K562 (cell line): ENCODE measurements around the gene SLTM. TPM values are rescaled to one million over a fixed set of nuclear protein-coding genes. Genes with fewer than 3 reads are reported as not detected.

ENCODE experiments used
- LCOR ChIP-seq: sonication (generic); formaldehyde crosslinking; IDR thresholded peaks from 2 replicates; pipeline ENCODE4 v1.8.0; 2022; ENCODE audit warnings: mild to moderate bottlenecking, missing genetic modification reagents
- NCOA1 ChIP-seq: fragments of 450-650 bp; IDR thresholded peaks from 2 replicates; pipeline ENCODE4 v1.6.1; 2016; ENCODE audit warnings: low read depth
- NUFIP1 ChIP-seq: fragments of 450-650 bp; IDR thresholded peaks from 2 replicates; pipeline ENCODE4 v1.6.1; 2018; ENCODE audit not compliant: partially characterized antibody
- OTX1 ChIP-seq: fragments of 450-650 bp; formaldehyde crosslinking; IDR thresholded peaks from 2 replicates; pipeline ENCODE4 v1.4.0; 2022; ENCODE audit warnings: mild to moderate bottlenecking
- PCBP1 ChIP-seq: fragments of 200-400 bp; formaldehyde crosslinking; IDR thresholded peaks from 2 replicates; pipeline ENCODE4 v1.6.1; 2018; ENCODE audit warnings: mild to moderate bottlenecking, low read depth, low read length; ENCODE audit not compliant: poor library complexity, severe bottlenecking
- RUNX1 ChIP-seq: sonication (generic); IDR thresholded peaks from 2 replicates; pipeline ENCODE4 v1.6.1; 2016; ENCODE audit warnings: antibody characterized with exemption, low read depth
- SMAD2 ChIP-seq: fragments of 150-350 bp; IDR thresholded peaks from 2 replicates; pipeline ENCODE4 v1.6.1; 2014; ENCODE audit warnings: low read depth, mild to moderate bottlenecking, low read length
- SMARCA4 ChIP-seq: fragments of 450-650 bp; IDR thresholded peaks from 2 replicates; pipeline ENCODE4 v1.6.1; 2016
- ZC3H8 ChIP-seq: fragments of 450-650 bp; IDR thresholded peaks from 2 replicates; pipeline ENCODE4 v1.6.1; 2017
- ZNF133 ChIP-seq: fragments of 250-450 bp; sonication (Bioruptor Pico); IDR thresholded peaks from 2 replicates; pipeline ENCODE4 v1.4.0; 2020; ENCODE audit warnings: mild to moderate bottlenecking
- polyA plus RNA-seq, 8 experiments: library from polyadenylated mRNA; depleted of rRNA in 4 of 8; stranded (reverse) in 5 of 8; unstranded in 3 of 8; fragments of >200 nt; fragmentation: Nextera tagmentation in 2 of 8; fragmentation: Illumina TruSeq in 1 of 8; extraction: Ambion mirVana in 2 of 8; extraction: Trizol in 1 of 8; gene quantifications; 2 replicates each; pipeline versions ENCODE4 v1.2.1 to v1.2.3, GENCODE V29; 2011 to 2014; ENCODE audit warnings: inconsistent platforms in 1 of 8, missing spikeins in 1 of 8
- total RNA-seq, 7 experiments: library from RNA; depleted of rRNA in 6 of 7; stranded (reverse); fragments of >200 nt in 6 of 7; fragmentation: Illumina TruSeq in 2 of 7; extraction: Trizol in 2 of 7; gene quantifications; 2 replicates each; pipeline versions ENCODE4 v1.2.1 to v1.2.3, GENCODE V29; 2011 to 2021; ENCODE audit warnings: low replicate concordance in 1 of 7
- TF ChIP-seq, protein P1 (sequence below): sonication (generic); formaldehyde crosslinking; IDR thresholded peaks from 2 replicates; pipeline ENCODE4 v1.8.0; 2023; ENCODE audit warnings: mild to moderate bottlenecking, missing genetic modification reagents
- TF ChIP-seq, protein P2 (sequence below), 2 experiments: fragments of 450-650 bp; IDR thresholded peaks; 2 replicates each; pipeline ENCODE4 v1.6.1; 2016; ENCODE audit warnings: mild to moderate bottlenecking in 2 of 2, borderline replicate concordance in 1 of 2, low read depth in 1 of 2, moderate library complexity in 1 of 2
- TF ChIP-seq, protein P3 (sequence below), 2 experiments: fragments of 200-800 bp in 1 of 2; sonication (Bioruptor generic) in 1 of 2; sonication (generic) in 1 of 2; formaldehyde crosslinking in 1 of 2; IDR thresholded peaks in 1 of 2; conservative IDR thresholded peaks in 1 of 2; 2 replicates each; pipeline versions ENCODE4 v1.5.0 to v1.6.1; 2016 to 2020; ENCODE audit warnings: missing compliant biosample characterization in 1 of 2, missing genetic modification characterization in 1 of 2, missing genetic modification reagents in 1 of 2

Gene SLTM
- total and polyA plus RNA-seq, 9 of the 15 experiments (the other 6 are each of a cell fraction or from before 2014, with no cell fraction given), result 39.5 to 163 (median 102) TPM

DNA sequence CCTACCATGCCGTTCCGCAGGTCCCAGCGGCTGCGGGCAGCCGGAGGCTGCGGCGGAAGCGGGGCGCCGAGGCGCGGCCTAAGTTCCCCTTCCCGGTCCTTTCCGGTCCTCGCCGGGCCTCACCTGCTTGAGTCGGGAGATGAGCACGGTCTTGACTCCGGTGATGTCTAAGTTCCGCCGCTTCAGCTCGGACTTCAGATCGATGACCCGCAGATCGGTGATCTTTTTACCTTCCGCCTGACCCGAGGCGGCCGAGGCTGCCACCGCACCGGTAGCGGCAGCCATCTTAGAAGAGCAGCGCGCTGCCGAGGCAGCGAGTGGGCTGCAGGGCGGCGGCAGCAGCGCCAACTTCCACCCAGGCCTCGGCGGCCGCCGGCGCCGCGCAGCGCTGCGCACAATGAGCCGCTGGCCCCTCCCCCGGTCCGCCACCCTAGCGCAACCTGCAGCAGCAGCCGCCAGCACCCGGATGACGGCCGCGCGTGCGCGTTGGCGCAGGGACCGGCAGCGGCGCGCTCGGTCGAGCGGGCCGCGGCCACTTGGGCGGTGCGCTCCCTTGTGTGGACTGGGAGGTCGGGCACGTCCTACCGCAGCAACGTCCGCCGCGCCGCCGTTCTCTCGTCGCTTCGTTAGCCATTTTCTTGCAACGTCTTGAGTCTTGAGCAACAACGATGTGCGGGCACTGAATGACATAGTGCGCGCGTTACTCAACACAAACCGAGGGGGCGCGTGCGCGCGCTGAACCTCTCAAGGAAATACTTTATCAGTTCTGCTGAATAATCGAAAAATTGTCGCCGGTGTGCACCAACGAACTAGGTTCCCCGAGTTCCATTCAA lies at the start of gene SLTM (continued):
- TF ChIP-seq, protein P1, sequence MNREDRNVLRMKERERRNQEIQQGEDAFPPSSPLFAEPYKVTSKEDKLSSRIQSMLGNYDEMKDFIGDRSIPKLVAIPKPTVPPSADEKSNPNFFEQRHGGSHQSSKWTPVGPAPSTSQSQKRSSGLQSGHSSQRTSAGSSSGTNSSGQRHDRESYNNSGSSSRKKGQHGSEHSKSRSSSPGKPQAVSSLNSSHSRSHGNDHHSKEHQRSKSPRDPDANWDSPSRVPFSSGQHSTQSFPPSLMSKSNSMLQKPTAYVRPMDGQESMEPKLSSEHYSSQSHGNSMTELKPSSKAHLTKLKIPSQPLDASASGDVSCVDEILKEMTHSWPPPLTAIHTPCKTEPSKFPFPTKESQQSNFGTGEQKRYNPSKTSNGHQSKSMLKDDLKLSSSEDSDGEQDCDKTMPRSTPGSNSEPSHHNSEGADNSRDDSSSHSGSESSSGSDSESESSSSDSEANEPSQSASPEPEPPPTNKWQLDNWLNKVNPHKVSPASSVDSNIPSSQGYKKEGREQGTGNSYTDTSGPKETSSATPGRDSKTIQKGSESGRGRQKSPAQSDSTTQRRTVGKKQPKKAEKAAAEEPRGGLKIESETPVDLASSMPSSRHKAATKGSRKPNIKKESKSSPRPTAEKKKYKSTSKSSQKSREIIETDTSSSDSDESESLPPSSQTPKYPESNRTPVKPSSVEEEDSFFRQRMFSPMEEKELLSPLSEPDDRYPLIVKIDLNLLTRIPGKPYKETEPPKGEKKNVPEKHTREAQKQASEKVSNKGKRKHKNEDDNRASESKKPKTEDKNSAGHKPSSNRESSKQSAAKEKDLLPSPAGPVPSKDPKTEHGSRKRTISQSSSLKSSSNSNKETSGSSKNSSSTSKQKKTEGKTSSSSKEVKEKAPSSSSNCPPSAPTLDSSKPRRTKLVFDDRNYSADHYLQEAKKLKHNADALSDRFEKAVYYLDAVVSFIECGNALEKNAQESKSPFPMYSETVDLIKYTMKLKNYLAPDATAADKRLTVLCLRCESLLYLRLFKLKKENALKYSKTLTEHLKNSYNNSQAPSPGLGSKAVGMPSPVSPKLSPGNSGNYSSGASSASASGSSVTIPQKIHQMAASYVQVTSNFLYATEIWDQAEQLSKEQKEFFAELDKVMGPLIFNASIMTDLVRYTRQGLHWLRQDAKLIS (CRISPR knock-in tag), result peak; percentile 90
- no peak; the same call in 1 of the 2 replicates for TF ChIP-seq NCOA1
- TF ChIP-seq RUNX1, result no peak
- no peak for TF ChIP-seq PCBP1
- TF ChIP-seq NUFIP1, result peak; percentile 10
- TF ChIP-seq LCOR (CRISPR knock-in tag), result no peak
- no peak for TF ChIP-seq ZC3H8
- peak; percentile 19; the same call in 1 of the 2 replicates for TF ChIP-seq OTX1 (CRISPR knock-in tag)
- no peak for TF ChIP-seq SMAD2
- TF ChIP-seq, protein P2, sequence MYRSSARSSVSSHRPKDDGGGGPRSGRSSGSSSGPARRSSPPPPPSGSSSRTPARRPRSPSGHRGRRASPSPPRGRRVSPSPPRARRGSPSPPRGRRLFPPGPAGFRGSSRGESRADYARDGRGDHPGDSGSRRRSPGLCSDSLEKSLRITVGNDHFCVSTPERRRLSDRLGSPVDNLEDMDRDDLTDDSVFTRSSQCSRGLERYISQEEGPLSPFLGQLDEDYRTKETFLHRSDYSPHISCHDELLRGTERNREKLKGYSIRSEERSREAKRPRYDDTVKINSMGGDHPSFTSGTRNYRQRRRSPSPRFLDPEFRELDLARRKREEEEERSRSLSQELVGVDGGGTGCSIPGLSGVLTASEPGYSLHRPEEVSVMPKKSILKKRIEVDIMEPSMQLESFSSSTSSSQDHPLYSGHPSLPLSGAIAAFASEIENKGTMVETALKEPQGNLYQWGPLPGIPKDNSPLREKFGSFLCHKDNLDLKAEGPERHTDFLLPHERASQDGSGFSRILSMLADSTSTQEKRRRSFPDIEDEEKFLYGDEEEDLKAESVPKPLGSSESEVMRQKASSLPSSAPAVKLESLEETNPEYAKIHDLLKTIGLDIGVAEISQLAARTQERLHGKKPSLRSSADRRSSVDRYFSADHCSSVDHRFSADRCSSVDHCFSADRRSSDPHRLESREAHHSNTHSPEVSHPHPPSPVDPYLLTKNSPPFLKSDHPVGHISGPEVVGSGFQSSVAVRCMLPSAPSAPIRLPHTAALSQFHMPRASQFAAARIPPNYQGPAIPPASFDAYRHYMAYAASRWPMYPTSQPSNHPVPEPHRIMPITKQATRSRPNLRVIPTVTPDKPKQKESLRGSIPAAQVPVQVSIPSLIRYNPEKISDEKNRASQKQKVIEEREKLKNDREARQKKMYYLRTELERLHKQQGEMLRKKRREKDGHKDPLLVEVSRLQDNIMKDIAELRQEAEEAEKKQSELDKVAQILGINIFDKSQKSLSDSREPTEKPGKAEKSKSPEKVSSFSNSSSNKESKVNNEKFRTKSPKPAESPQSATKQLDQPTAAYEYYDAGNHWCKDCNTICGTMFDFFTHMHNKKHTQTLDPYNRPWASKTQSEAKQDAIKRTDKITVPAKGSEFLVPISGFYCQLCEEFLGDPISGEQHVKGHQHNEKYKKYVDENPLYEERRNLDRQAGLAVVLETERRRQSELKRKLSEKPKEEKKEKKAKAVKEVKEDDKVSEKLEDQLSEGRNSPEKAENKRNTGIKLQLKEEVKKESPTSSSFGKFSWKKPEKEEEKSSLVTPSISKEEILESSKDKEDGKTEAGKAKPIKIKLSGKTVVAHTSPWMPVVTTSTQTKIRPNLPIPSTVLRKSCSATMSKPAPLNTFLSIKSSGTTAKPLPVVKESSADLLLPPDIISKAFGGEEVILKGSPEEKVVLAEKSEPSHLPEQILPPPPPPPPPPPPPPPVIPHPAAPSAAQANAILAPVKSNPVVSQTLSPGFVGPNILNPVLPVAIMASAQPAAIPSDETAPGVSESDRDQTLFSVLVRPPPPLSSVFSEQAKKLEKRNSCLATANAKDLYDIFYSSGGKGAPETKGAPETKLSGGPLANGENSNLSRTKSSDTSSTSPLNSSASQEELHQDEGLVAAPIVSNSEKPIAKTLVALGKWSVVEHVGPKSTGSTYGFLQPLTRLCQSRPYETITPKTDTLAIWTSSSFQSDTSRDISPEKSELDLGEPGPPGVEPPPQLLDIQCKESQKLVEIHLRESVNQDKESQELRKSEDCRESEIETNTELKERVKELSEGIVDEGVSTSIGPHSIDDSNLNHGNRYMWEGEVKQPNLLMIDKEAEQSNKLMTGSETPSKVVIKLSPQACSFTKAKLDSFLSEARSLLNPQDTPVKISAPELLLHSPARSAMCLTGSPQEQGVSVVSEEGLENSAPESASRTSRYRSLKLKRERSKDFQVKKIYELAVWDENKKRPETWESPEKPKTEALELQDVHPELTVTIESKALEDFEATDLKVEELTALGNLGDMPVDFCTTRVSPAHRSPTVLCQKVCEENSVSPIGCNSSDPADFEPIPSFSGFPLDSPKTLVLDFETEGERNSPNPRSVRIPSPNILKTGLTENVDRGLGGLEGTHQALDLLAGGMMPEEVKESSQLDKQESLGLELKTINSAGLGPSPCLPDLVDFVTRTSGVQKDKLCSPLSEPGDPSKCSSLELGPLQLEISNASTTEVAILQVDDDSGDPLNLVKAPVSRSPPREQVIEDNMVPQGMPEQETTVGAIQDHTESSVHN (IDR thresholded peaks at IDR 0.05; ENCODE audit: borderline replicate concordance in 1 of 2, low read depth in 1 of 2), result no peak
- TF ChIP-seq ZNF133 (CRISPR knock-in tag), result no peak
- TF ChIP-seq, protein P3, sequence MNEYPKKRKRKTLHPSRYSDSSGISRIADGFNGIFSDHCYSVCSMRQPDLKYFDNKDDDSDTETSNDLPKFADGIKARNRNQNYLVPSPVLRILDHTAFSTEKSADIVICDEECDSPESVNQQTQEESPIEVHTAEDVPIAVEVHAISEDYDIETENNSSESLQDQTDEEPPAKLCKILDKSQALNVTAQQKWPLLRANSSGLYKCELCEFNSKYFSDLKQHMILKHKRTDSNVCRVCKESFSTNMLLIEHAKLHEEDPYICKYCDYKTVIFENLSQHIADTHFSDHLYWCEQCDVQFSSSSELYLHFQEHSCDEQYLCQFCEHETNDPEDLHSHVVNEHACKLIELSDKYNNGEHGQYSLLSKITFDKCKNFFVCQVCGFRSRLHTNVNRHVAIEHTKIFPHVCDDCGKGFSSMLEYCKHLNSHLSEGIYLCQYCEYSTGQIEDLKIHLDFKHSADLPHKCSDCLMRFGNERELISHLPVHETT (CRISPR knock-in tag; conservative IDR thresholded peaks at IDR 0.05 in 1 of 2, IDR thresholded peaks at IDR 0.05 in 1 of 2), result peak in 1 of 2 experiments; percentile 99; a peak in 2 of 4 replicates
- TF ChIP-seq SMARCA4, result 0 out of 2 replicates have a peak, but pooled peaks have one; percentile 26
